K562 (cell line): ENCODE measurements around the gene PGLYRP4. TPM values are rescaled to one million over a fixed set of nuclear protein-coding genes. Genes with fewer than 3 reads are reported as not detected.

ENCODE experiments used
- ARID2 ChIP-seq: fragments of 450-650 bp; IDR thresholded peaks from 2 replicates; pipeline ENCODE4 v1.6.1; 2017; ENCODE audit warnings: antibody characterized with exemption, mild to moderate bottlenecking
- CTCF ChIP-seq, 3 experiments: IDR thresholded peaks in 2 of 3; conservative IDR thresholded peaks in 1 of 3; 2 replicates each; pipeline ENCODE4 v1.5.1; 2011 to 2012; ENCODE audit warnings: low read length in 3 of 3, mild to moderate bottlenecking in 3 of 3, control low read depth in 2 of 3, improper control_type of control experiment in 1 of 3, inconsistent platforms in 1 of 3, low read depth in 1 of 3, mixed read lengths in 1 of 3, moderate library complexity in 1 of 3; ENCODE audit not compliant: insufficient read depth in 2 of 3
- SMAD2 ChIP-seq: fragments of 150-350 bp; IDR thresholded peaks from 2 replicates; pipeline ENCODE4 v1.6.1; 2014; ENCODE audit warnings: low read depth, mild to moderate bottlenecking, low read length
- SREBF2 ChIP-seq: sonication (generic); formaldehyde crosslinking; IDR thresholded peaks from 2 replicates; pipeline ENCODE4 v1.4.0; 2020; ENCODE audit warnings: mild to moderate bottlenecking, missing genetic modification reagents
- TAL1 ChIP-seq: fragments of 450-650 bp; IDR thresholded peaks from 2 replicates; pipeline ENCODE4 v1.6.1; 2016; ENCODE audit warnings: mild to moderate bottlenecking
- TBP ChIP-seq: optimal IDR thresholded peaks from 2 replicates; pipeline ENCODE3; 2011; ENCODE audit warnings: low read depth, low read length, improper control_type of control experiment
- ZBTB5 ChIP-seq: fragments of 450-650 bp; IDR thresholded peaks from 2 replicates; pipeline ENCODE4 v1.6.1; 2017; ENCODE audit warnings: antibody characterized with exemption
- ZBTB7A ChIP-seq: IDR thresholded peaks from 2 replicates; pipeline ENCODE4 v1.6.1; 2011; ENCODE audit warnings: low read depth, mild to moderate bottlenecking, low read length, moderate library complexity, borderline replicate concordance; ENCODE audit not compliant: control insufficient read depth
- polyA plus RNA-seq, 8 experiments: library from polyadenylated mRNA; depleted of rRNA in 4 of 8; stranded (reverse) in 5 of 8; unstranded in 3 of 8; fragments of >200 nt; fragmentation: Nextera tagmentation in 2 of 8; fragmentation: Illumina TruSeq in 1 of 8; extraction: Ambion mirVana in 2 of 8; extraction: Trizol in 1 of 8; gene quantifications; 2 replicates each; pipeline versions ENCODE4 v1.2.1 to v1.2.3, GENCODE V29; 2011 to 2014; ENCODE audit warnings: inconsistent platforms in 1 of 8, missing spikeins in 1 of 8
- total RNA-seq, 7 experiments: library from RNA; depleted of rRNA in 6 of 7; stranded (reverse); fragments of >200 nt in 6 of 7; fragmentation: Illumina TruSeq in 2 of 7; extraction: Trizol in 2 of 7; gene quantifications; 2 replicates each; pipeline versions ENCODE4 v1.2.1 to v1.2.3, GENCODE V29; 2011 to 2021; ENCODE audit warnings: low replicate concordance in 1 of 7

PGLYRP4 gene
- total and polyA plus RNA-seq, 9 of the 15 experiments (the other 6 are each of a cell fraction or from before 2014, with no cell fraction given), result 0.06 to 0.13 (median 0.11) TPM; not detected in 6

GRCh38 chr1:153353226-153353947 is 4.7 kb upstream of the PGLYRP4 start (continued):
- TF ChIP-seq CTCF (IDR thresholded peaks at IDR 0.05 in 2 of 3, conservative IDR thresholded peaks at IDR 0.05 in 1 of 3; ENCODE audit: insufficient read depth in 2 of 3, low read depth in 1 of 3, low read length in 3 of 3) (peak; percentile 58 to 62 (median 62); a peak in 5 of 6 replicates), ZBTB5 (no peak), SREBF2 (CRISPR knock-in tag) (no peak), SMAD2 (no peak), TAL1 (no peak), ZBTB7A (no peak), ARID2 (no peak), TBP (no peak)
